ENCODE measurements around the gene SMIM11.
"Not testable (repeated sequence)": the region's sequence is repeated elsewhere in the genome, so short reads cannot be mapped to it uniquely, and the experiment has no call there.

DNA sequence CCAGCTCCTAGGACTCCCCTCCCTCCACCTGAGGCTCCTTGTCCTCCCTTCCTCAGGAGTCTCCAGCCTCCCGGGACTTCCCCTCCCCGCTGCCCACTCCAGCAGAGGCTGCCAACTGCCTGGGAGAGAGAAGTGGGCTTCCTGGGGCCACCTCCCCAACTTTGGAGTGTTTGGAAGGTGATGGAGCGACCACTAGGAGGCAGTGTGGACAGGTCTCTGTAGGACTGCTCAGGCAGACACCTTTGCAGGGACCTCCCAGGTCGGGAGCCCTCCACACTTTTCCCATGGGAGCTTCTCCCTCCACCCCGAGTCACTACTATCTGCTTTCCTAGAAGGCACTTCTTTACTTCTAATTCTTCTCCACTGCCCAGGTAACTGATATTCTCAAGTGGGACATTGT is 29.4 kb downstream of the SMIM11 start:
- TF ChIP-seq, protein P1, sequence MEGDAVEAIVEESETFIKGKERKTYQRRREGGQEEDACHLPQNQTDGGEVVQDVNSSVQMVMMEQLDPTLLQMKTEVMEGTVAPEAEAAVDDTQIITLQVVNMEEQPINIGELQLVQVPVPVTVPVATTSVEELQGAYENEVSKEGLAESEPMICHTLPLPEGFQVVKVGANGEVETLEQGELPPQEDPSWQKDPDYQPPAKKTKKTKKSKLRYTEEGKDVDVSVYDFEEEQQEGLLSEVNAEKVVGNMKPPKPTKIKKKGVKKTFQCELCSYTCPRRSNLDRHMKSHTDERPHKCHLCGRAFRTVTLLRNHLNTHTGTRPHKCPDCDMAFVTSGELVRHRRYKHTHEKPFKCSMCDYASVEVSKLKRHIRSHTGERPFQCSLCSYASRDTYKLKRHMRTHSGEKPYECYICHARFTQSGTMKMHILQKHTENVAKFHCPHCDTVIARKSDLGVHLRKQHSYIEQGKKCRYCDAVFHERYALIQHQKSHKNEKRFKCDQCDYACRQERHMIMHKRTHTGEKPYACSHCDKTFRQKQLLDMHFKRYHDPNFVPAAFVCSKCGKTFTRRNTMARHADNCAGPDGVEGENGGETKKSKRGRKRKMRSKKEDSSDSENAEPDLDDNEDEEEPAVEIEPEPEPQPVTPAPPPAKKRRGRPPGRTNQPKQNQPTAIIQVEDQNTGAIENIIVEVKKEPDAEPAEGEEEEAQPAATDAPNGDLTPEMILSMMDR (IDR thresholded peaks at IDR 0.05; ENCODE audit: insufficient read depth, low read depth, low read length) = not testable (repeated sequence)
- not testable (repeated sequence) for TF ChIP-seq EZH2 (IDR thresholded peaks at IDR 0.05; ENCODE audit: insufficient read depth, low read length)

Data from astrocyte (in vitro differentiated cells and primary cell).